Measurements from ENCODE around the gene TEX101.
"Not testable (repeated sequence)": the region's sequence is repeated elsewhere in the genome, so short reads cannot be mapped to it uniquely, and the experiment has no call there.

Gene TEX101, protein sequence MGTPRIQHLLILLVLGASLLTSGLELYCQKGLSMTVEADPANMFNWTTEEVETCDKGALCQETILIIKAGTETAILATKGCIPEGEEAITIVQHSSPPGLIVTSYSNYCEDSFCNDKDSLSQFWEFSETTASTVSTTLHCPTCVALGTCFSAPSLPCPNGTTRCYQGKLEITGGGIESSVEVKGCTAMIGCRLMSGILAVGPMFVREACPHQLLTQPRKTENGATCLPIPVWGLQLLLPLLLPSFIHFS

DNA sequence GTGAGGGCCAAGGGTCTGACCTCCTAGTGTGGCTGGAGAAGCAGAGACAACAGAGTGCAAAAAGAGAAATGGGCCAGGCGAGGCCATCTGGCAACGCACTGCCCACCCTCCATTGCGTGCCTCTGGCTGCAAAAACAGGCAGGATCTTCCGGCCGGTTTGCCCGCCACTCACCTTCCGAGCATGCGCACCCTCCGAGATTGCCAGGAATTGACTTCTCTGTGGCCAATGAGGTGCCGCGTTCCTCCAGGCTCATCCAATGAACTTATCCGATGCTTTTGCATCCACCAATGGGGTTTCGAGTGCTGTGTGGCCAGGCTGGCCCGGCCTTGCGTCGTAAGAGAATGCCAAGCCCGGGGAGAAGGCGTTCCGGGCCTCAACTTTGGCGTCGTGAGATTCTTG lies at the start of gene TEX101:
Gene TEX101, plus strand, starts transcription at position 337 of the 400 bp plus-strand sequence. CDS start 1,030 bp downstream, outside the sequence.
- peaks cover 26% of the 10 kb centered on the region for H3K27me3 Mint-ChIP-seq
- H3K4me1 Mint-ChIP-seq, result no peaks in the 10 kb centered on the region
- H3K27ac Mint-ChIP-seq (ENCODE audit: low read depth), result no peak within 1 kb of the TSS
- DNase-seq (ENCODE audit: low spot score in 2 of 2), result no peak
- no peaks in the 10 kb centered on the region for H3K9me3 Mint-ChIP-seq
- no peak within 1 kb of the TSS for H3K4me3 Mint-ChIP-seq
- H3K36me3 Mint-ChIP-seq (ENCODE audit: insufficient read depth), result peaks cover 1% of the 10 kb centered on the region
- no peak for ATAC-seq (replicated peaks; ENCODE audit: extremely low read depth, poor library complexity, severe bottlenecking)

DNA sequence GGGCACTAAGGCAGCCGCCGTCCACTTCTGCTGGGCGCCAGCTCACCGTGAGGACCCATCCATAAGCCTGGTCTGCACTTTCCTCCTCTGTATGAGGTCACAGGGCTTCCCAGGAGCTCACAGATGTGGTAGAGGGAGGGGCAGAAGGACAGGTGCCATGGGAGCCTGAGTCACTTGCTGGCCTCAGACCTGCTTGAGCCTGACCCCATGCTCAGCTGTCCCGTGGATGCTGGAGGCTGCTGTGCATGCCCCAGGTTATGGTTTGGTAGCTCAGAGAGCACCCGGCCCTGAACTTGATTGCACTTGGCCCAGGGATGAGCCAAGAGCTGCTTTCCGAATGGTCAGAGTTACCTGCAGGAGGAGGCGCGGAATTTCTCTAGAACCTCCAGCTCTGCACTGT lies 49.0 kb upstream of the TEX101 start:
- peaks cover 29% of the 10 kb centered on the region for H3K27me3 Mint-ChIP-seq
- not testable (repeated sequence) for H3K4me1 Mint-ChIP-seq; H3K36me3 Mint-ChIP-seq (ENCODE audit: insufficient read depth); H3K4me3 Mint-ChIP-seq; ATAC-seq (replicated peaks; ENCODE audit: extremely low read depth, poor library complexity, severe bottlenecking); DNase-seq (ENCODE audit: low spot score in 2 of 2); H3K9me3 Mint-ChIP-seq; H3K27ac Mint-ChIP-seq (ENCODE audit: low read depth)

DNA sequence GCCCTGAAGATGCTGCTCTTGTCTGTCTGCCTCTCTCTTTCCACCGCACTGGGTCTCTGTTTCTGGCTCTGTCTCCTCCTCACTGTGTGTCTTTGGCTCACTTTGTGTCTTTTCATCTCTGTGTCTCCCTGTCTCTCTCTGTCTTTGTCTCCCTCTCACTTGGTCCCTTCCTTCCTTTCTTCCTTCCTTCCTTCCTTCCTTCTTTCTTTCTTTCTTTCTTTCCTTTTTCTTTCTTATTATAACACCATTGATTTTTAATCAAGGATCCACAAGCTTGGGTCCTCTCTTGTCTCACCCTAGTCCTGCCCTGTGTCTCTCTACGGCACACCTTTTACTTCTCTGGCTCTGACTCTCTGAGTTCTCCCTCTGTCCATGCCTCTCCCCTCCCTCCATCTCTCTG lies 46.9 kb upstream of the TEX101 start:
- Mint-ChIP-seq H3K4me3 (no peak overlapping the region), H3K27me3 (peaks cover 38% of the 10 kb centered on the region)

DNA sequence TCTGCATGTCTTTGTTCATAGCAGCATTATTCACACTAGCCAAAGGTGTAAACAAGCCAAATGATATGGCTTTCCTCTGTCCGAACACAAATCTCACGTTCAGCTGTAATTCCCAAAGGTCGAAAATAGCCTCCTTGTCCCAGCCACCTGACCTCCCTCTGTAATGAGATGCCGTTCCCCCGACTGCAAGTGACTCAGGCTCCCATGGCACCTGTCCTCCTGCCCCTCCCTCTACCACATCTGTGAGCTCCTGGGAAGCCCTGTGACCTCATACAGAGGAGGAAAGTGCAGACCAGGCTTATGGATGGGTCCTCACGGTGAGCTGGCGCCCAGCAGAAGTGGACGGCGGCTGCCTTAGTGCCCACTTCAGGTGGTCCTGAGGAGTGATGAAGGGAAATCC lies 45.8 kb upstream of the TEX101 start:
- H3K4me1 Mint-ChIP-seq; H3K27ac Mint-ChIP-seq (ENCODE audit: low read depth); H3K36me3 Mint-ChIP-seq (ENCODE audit: insufficient read depth); ATAC-seq (replicated peaks; ENCODE audit: extremely low read depth, poor library complexity, severe bottlenecking); DNase-seq (ENCODE audit: low spot score in 2 of 2); H3K9me3 Mint-ChIP-seq; H3K4me3 Mint-ChIP-seq: not testable (repeated sequence)
- peaks cover 32% of the 10 kb centered on the region for H3K27me3 Mint-ChIP-seq

More for the DNA sequence above, 46.9 kb upstream of the TEX101 start:
- Mint-ChIP-seq H3K4me1 (no peaks in the 10 kb centered on the region), H3K36me3 (ENCODE audit: insufficient read depth) (no peaks in the 10 kb centered on the region), H3K9me3 (no peaks in the 10 kb centered on the region), H3K27ac (ENCODE audit: low read depth) (no peak overlapping the region)
- no peak for DNase-seq (ENCODE audit: low spot score in 2 of 2)
- ATAC-seq (replicated peaks; ENCODE audit: extremely low read depth, poor library complexity, severe bottlenecking), result no peak

DNA sequence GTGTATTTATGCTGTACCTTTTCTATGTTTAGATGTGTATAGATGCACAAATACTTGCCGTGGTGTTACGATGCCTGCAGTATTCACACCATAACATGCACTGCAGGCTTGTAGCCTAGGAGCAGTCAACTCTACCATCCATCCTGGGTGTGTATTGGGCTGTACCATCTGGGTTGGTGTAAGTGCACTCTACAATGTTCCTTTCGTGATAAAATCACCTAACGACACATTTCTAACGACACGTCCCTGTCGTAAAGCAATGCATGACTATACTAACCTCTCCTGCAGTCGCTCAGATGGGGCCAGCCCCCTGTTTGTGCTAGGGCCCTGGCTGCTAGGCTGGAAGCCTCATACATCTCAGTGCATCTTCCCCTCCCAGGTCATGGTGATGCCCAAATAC lies 42.8 kb upstream of the TEX101 start:
- Mint-ChIP-seq H3K4me1 (no peaks in the 10 kb centered on the region), H3K27me3 (peaks cover 32% of the 10 kb centered on the region), H3K4me3 (no peak overlapping the region), H3K9me3 (no peaks in the 10 kb centered on the region), H3K27ac (ENCODE audit: low read depth) (no peak overlapping the region), H3K36me3 (ENCODE audit: insufficient read depth) (no peaks in the 10 kb centered on the region)
- ATAC-seq (replicated peaks; ENCODE audit: extremely low read depth, poor library complexity, severe bottlenecking) (no peak), DNase-seq (ENCODE audit: low spot score in 2 of 2) (no peak)

DNA sequence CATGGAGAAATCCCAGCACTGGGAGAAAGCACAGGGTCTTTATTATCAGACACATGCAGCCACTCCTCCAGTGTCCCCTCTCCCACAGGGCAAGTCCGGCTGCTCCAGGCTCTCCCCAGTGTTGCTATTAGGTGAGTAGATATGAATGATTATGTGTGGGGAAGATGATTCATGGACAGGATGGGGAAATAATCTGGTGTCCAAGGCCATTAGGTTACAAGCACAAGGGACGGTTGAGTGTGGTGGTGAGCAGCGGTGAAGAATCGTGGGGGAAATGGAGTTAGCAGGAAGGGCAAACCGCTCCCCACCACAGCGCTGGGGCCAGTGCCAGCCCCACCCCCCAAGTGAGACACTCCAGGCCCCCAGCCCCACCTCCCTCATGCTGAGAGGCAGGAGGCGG lies 42.2 kb upstream of the TEX101 start:
- Mint-ChIP-seq H3K9me3 (no peaks in the 10 kb centered on the region), H3K36me3 (ENCODE audit: insufficient read depth) (no peaks in the 10 kb centered on the region), H3K27me3 (peaks cover 31% of the 10 kb centered on the region), H3K4me1 (no peaks in the 10 kb centered on the region), H3K27ac (ENCODE audit: low read depth) (no peak overlapping the region), H3K4me3 (no peak overlapping the region)
- DNase-seq (ENCODE audit: low spot score in 2 of 2) (no peak), ATAC-seq (replicated peaks; ENCODE audit: extremely low read depth, poor library complexity, severe bottlenecking) (no peak)

DNA sequence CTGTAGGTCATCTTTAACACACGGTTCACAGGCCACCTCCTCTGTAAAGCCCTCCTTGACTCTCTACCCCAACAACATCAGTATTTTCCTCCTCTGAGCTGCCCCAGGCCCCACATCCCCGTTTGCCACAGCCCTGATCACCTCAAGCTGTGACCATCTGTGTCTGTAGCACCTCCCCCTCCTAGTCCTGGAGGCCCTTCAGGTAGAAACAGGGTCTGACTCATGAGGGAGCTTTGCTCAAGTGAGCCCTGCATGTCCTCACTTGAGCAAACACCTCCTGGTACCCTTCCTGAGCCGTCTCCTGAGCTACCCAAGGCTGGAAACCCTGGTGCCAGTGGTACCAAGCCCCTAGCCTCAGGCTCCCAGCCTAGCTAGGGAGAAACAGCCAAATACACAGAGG lies 37.1 kb upstream of the TEX101 start:
- H3K4me3 Mint-ChIP-seq; ATAC-seq (replicated peaks; ENCODE audit: extremely low read depth, poor library complexity, severe bottlenecking); DNase-seq (ENCODE audit: low spot score in 2 of 2); H3K4me1 Mint-ChIP-seq; H3K27ac Mint-ChIP-seq (ENCODE audit: low read depth); H3K9me3 Mint-ChIP-seq; H3K36me3 Mint-ChIP-seq (ENCODE audit: insufficient read depth): not testable (repeated sequence)
- H3K27me3 Mint-ChIP-seq, result peaks cover 15% of the 10 kb centered on the region

DNA sequence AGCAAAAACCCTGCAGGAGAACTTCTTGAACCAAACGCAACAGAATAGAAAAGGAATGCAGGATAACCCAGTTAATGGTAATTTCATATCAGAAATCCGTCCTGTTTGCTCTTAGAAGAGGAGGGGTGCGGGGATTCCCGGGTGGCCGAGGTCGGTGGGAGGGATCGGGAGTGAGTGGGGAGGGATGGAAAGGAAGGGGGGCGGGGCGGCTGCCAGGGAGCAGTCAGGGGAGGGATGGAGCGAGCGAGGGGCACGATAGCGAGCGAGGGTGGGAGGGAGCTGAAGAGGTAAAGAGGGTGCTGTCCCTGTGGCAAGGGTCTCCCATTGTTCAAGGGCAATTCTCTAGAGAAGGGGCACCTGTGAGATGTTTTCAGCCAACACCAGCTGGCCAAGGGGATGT lies 34.7 kb upstream of the TEX101 start:
- Mint-ChIP-seq H3K4me3 (no peak overlapping the region), H3K36me3 (ENCODE audit: insufficient read depth) (no peaks in the 10 kb centered on the region), H3K27me3 (peaks cover 11% of the 10 kb centered on the region), H3K27ac (ENCODE audit: low read depth) (no peak overlapping the region), H3K9me3 (no peaks in the 10 kb centered on the region), H3K4me1 (no peaks in the 10 kb centered on the region)
- DNase-seq (ENCODE audit: low spot score in 2 of 2), result no peak
- no peak for ATAC-seq (replicated peaks; ENCODE audit: extremely low read depth, poor library complexity, severe bottlenecking)

DNA sequence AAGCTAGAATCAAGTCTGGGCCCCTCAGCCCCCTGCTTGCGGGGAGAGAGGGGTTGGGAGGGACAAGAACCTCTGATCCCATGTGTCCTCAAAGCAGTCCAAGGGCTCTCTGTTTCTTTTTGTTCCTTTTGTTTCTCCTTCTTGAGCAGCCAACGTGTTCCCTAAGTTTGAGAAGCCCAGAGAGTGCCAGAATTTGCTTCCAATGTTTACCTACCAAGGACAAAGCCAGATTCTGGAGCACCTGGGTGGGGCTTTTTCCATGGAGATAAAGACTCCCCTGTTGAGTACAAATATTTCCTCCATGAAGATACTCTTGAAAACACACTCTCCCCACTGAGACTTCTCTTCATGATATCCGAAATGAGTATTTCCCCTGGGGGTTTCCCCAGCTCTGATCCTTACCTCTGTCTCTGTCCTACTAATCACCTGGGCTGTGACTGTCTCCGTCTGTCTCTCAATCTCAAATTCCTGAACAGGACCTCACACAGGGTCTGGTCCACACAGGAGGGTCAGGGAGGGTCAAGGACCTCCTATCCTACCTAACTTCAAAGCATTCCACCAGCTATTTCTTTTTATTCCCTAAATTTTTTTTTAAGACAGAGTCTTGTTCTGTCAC lies 33.8 kb upstream of the TEX101 start:
- ATAC-seq (replicated peaks; ENCODE audit: extremely low read depth, poor library complexity, severe bottlenecking) (no peak), DNase-seq (ENCODE audit: low spot score in 2 of 2) (no peak)
- Mint-ChIP-seq H3K4me1 (no peaks in the 10 kb centered on the region), H3K27me3 (peaks cover 11% of the 10 kb centered on the region), H3K9me3 (no peaks in the 10 kb centered on the region), H3K4me3 (no peak overlapping the region), H3K27ac (ENCODE audit: low read depth) (no peak overlapping the region), H3K36me3 (ENCODE audit: insufficient read depth) (no peaks in the 10 kb centered on the region)

DNA sequence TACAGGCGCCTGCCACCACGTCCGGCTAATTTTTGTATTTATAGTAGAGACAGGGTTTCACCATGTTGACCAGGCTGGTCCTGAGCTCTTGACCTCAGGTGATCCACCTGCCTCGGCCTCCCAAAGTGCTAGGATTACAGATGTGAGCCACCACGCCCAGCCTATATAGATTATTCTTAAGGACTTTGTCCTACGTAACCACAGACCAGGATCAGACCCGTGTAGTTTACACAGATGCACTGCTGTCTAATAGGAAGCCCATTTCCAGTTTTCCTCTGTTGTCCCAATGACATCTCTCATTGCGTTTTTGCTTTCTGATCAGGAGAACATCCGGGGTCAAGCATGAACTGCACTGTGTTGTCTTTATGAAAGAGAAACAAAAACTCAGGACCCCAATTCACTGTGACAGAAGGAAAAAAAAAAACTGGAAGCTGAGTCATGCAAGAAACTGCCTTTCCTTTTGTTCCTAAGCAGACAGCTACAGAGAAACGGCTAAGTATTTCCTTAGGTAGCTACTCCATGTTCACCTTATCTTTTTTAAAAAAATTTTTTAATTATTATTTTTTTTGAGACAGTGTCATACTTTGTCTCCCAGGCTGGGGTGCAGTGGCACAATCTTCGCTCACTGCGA lies 32.0 kb upstream of the TEX101 start:
- H3K27ac Mint-ChIP-seq (ENCODE audit: low read depth); ATAC-seq (replicated peaks; ENCODE audit: extremely low read depth, poor library complexity, severe bottlenecking); H3K36me3 Mint-ChIP-seq (ENCODE audit: insufficient read depth); DNase-seq (ENCODE audit: low spot score in 2 of 2); H3K9me3 Mint-ChIP-seq; H3K4me1 Mint-ChIP-seq; H3K4me3 Mint-ChIP-seq: not testable (repeated sequence)
- peaks cover 11% of the 10 kb centered on the region for H3K27me3 Mint-ChIP-seq

DNA sequence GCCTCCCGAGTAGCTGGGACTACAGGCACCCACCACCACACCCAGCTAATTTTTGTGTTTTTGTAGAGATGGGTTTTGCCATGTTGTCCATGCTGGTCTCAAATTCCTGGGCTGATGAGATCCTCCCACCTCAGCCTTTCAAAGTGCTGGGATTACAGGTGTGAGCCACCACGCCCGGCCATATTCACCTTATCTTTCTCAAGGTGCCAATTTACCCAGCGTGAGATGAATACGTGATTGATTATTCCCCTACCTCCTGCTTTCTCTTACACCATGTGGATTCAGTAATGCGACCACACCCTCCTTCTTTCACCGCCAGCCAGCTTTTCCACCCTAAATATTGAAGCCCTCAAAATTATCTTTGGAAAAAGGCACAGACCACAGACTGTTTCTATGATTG lies 31.4 kb upstream of the TEX101 start:
- not testable (repeated sequence) for DNase-seq (ENCODE audit: low spot score in 2 of 2); H3K4me1 Mint-ChIP-seq; H3K9me3 Mint-ChIP-seq; ATAC-seq (replicated peaks; ENCODE audit: extremely low read depth, poor library complexity, severe bottlenecking); H3K36me3 Mint-ChIP-seq (ENCODE audit: insufficient read depth); H3K27ac Mint-ChIP-seq (ENCODE audit: low read depth); H3K4me3 Mint-ChIP-seq
- H3K27me3 Mint-ChIP-seq, result peaks cover 11% of the 10 kb centered on the region

DNA sequence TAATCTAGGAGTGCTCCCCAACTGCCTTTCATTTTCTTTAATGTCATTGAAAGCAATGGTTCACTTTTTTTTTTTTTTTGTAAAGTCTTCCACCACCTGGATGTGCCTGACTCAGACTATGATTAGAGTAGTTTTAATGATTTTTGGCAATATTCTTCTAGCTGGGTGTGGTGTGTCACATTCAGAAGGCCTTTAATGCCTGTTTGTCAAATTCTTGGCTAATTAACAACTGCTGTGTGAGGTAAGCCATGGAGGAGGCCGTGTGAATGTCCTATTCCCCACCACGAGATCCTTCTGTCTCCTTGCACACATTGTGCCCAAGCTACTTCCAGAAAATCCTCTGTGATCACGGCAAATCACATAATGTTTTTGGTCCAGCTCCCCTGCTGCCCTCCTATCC lies 30.9 kb upstream of the TEX101 start:
- not testable (repeated sequence) for H3K4me3 Mint-ChIP-seq; H3K4me1 Mint-ChIP-seq; H3K36me3 Mint-ChIP-seq (ENCODE audit: insufficient read depth); ATAC-seq (replicated peaks; ENCODE audit: extremely low read depth, poor library complexity, severe bottlenecking); H3K27ac Mint-ChIP-seq (ENCODE audit: low read depth); H3K9me3 Mint-ChIP-seq; DNase-seq (ENCODE audit: low spot score in 2 of 2)
- peaks cover 11% of the 10 kb centered on the region for H3K27me3 Mint-ChIP-seq

DNA sequence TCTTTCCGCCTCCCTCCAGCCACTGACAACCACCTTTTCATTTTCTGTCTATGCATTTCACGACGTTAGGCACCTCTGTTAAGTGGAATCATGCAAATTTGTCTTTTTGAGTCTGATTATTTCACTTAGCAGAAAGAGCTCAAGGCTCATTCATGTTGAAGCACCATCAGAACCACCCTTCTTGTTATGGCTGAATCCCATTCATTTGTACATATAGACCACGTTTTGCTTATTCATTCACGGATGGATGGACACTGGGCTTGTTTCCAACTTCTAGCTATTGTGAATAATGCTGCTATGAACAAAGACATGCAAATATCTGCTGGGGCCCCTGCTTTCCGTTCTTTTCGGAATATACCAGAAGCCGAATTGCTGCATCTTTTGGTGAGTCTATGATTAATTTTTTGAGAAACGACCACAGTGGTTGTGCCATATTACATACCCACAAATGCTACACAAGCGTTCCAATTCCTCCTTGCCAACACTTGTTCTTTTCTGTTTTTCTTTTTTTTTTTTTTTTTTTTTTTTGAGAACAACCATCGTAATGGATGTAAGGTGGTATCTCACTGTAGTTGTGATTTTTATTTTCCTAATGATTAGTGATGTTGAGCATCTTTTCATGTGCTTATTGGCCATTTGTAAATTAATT lies 23.7 kb upstream of the TEX101 start:
- H3K9me3 Mint-ChIP-seq; H3K4me1 Mint-ChIP-seq; H3K36me3 Mint-ChIP-seq (ENCODE audit: insufficient read depth); H3K4me3 Mint-ChIP-seq; ATAC-seq (replicated peaks; ENCODE audit: extremely low read depth, poor library complexity, severe bottlenecking); H3K27ac Mint-ChIP-seq (ENCODE audit: low read depth); DNase-seq (ENCODE audit: low spot score in 2 of 2): not testable (repeated sequence)
- H3K27me3 Mint-ChIP-seq, result peaks cover 43% of the 10 kb centered on the region

Measured in central memory CD8-positive, alpha-beta T cell (primary cell).